Measurements from ENCODE around the gene PLEKHA6.

GRCh38 chr1:204296431-204296988 is 63.2 kb downstream of the PLEKHA6 start:
- TF ChIP-seq ZFP3 (CRISPR knock-in tag; IDR thresholded peaks at IDR 0.05) (no peak), RARB (CRISPR knock-in tag; IDR thresholded peaks at IDR 0.05) (no peak), ARNTL (CRISPR knock-in tag; IDR thresholded peaks at IDR 0.05; ENCODE audit: borderline replicate concordance, low read depth) (no peak), CSDC2 (CRISPR knock-in tag; IDR thresholded peaks at IDR 0.05) (no peak), ZNF565 (CRISPR knock-in tag; conservative IDR thresholded peaks at IDR 0.05; ENCODE audit: low read depth) (no peak), ZFP30 (CRISPR knock-in tag; IDR thresholded peaks at IDR 0.05) (no peak), ZC3H10 (CRISPR knock-in tag; IDR thresholded peaks at IDR 0.05) (no peak)
- TF ChIP-seq, protein P1, sequence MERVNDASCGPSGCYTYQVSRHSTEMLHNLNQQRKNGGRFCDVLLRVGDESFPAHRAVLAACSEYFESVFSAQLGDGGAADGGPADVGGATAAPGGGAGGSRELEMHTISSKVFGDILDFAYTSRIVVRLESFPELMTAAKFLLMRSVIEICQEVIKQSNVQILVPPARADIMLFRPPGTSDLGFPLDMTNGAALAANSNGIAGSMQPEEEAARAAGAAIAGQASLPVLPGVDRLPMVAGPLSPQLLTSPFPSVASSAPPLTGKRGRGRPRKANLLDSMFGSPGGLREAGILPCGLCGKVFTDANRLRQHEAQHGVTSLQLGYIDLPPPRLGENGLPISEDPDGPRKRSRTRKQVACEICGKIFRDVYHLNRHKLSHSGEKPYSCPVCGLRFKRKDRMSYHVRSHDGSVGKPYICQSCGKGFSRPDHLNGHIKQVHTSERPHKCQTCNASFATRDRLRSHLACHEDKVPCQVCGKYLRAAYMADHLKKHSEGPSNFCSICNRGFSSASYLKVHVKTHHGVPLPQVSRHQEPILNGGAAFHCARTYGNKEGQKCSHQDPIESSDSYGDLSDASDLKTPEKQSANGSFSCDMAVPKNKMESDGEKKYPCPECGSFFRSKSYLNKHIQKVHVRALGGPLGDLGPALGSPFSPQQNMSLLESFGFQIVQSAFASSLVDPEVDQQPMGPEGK (CRISPR knock-in tag; IDR thresholded peaks at IDR 0.05; ENCODE audit: borderline replicate concordance) = no peak
